Activated B cell treated with CpG ODN at 0.5 μM for 24 hours (primary cell): ENCODE data around the gene SCNM1. TPM values are rescaled to one million over a fixed set of nuclear protein-coding genes. Genes with fewer than 3 reads are reported as not detected.

ENCODE experiments used
- ATAC-seq: fragments of 200-7000 bp; cut with Tn5 transposase; one replicate; pipeline ENCODE4 v1.10.0; 2021; ENCODE audit warnings: low read depth, mild to moderate bottlenecking, moderate library complexity
- CTCF ChIA-PET: fragments of 350-600 bp; sonication (Branson Sonifier 250); formaldehyde crosslinking; loops from one replicate; lab custom pipeline; 2021; ENCODE audit warnings: antibody characterized with exemption; lab: Charles Lee
- POLR2A ChIA-PET: fragments of 350-600 bp; sonication (Branson Sonifier 250); formaldehyde crosslinking; loops from one replicate; lab custom pipeline; 2021; ENCODE audit warnings: antibody characterized with exemption; lab: Charles Lee
- DNase-seq: peaks from one replicate; pipeline ENCODE4 v3.0.0; 2022
- H3K27ac Mint-ChIP-seq: one replicate; pipeline ENCODE4 v1.8.0; 2020; ENCODE audit warnings: mixed read lengths
- H3K27me3 Mint-ChIP-seq: one replicate; pipeline ENCODE4 v1.8.0; 2021; ENCODE audit warnings: mixed read lengths
- H3K36me3 Mint-ChIP-seq: one replicate; pipeline ENCODE4 v1.8.0; 2021; ENCODE audit warnings: low read depth, mixed read lengths
- H3K4me1 Mint-ChIP-seq: one replicate; pipeline ENCODE4 v1.8.0; 2021; ENCODE audit warnings: mixed read lengths
- H3K4me3 Mint-ChIP-seq: one replicate; pipeline ENCODE4 v1.8.0; 2020; ENCODE audit warnings: mild to moderate bottlenecking, mixed read lengths
- H3K9me3 Mint-ChIP-seq: one replicate; pipeline ENCODE4 v1.8.0; 2020; ENCODE audit warnings: mixed read lengths
- intact Hi-C: fragments of 100-400 bp; cut with micrococcal nuclease; formaldehyde crosslinking; loops from one replicate; pipeline ENCODE4 v1.15.1; 2024
- total RNA-seq: library from RNA; stranded (reverse); gene quantifications from 2 replicates; pipeline ENCODE4 v1.2.3, GENCODE V29; 2022
- TF ChIP-seq, protein P1 (sequence below): fragments of 200-600 bp; IDR thresholded peaks from one replicate; pipeline ENCODE4 v1.8.0; 2022; ENCODE audit warnings: antibody characterized with exemption, mild to moderate bottlenecking

The SCNM1 gene, protein sequence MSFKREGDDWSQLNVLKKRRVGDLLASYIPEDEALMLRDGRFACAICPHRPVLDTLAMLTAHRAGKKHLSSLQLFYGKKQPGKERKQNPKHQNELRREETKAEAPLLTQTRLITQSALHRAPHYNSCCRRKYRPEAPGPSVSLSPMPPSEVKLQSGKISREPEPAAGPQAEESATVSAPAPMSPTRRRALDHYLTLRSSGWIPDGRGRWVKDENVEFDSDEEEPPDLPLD
- total RNA-seq = 52.8 and 58.2 TPM in 2 replicates

DNA sequence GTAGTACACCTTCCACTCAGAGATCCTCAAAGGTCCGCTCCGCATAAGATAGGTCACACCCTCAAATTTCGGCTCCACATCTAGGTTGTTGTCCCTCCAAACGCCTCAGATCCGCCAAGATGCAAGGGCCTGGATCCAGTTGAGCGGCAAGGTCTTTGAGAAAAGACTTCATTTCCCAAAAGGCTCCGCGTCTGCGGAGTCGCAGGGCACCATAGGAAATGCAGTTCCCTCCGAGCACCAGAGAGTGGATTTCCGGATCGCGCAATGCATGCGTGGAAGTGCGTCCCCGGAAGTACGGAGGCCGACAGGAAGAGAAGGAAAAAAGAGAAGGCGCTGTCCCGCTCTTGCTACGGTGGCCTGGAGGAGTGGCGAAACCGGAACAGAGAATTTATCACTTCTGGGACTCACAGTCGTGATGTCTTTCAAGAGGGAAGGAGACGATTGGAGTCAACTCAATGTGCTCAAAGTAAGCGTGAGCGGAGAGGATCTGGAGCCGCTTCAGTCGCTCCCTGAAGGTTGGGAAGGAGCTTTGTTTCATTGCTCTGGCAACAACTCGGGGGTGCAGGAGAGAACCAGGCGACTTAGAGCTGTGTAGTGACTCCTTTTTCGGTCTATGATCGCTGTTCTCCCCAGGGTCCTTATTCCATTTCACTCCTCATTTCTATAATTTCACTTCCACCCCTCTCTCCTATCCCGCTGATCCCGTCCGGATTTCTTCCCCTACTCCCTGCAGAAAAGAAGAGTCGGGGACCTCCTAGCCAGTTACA, at the start of gene SCNM1, which contains the start of gene LYSMD1:
Gene SCNM1, plus strand, starts transcription at position 407 of the 767 bp plus-strand sequence. Its CDS starts 9 bp downstream, at position 416.
Gene LYSMD1, minus strand, starts transcription at position 165 of the 767 bp plus-strand sequence. CDS start 644 bp downstream, outside the sequence.
- ChIA-PET POLR2A (interaction anchor here (0.6 to 2.5 kb wide), 10 partner anchors 9 to 802 kb away, joined by 3 to 22 read pairs (median 4); partner anchors contain the start of genes MLLT11, PSMD4, RPRD2 and TNFAIP8L2), CTCF (interaction anchor here (2.7 kb wide), 1 partner anchor 66 kb away, joined by 8 read pairs; no protein-coding TSS in a partner anchor)
- DNase-seq (peak; percentile 87), ATAC-seq (peak; percentile 96)
- H3K27ac Mint-ChIP-seq = peak within 1 kb of the TSS; percentile 89
- TF ChIP-seq, protein P1, sequence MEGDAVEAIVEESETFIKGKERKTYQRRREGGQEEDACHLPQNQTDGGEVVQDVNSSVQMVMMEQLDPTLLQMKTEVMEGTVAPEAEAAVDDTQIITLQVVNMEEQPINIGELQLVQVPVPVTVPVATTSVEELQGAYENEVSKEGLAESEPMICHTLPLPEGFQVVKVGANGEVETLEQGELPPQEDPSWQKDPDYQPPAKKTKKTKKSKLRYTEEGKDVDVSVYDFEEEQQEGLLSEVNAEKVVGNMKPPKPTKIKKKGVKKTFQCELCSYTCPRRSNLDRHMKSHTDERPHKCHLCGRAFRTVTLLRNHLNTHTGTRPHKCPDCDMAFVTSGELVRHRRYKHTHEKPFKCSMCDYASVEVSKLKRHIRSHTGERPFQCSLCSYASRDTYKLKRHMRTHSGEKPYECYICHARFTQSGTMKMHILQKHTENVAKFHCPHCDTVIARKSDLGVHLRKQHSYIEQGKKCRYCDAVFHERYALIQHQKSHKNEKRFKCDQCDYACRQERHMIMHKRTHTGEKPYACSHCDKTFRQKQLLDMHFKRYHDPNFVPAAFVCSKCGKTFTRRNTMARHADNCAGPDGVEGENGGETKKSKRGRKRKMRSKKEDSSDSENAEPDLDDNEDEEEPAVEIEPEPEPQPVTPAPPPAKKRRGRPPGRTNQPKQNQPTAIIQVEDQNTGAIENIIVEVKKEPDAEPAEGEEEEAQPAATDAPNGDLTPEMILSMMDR = no peak
- H3K36me3 Mint-ChIP-seq = peaks cover 53% of the 10 kb centered on the region
- intact Hi-C loops = loop anchor here (1.0 to 10.0 kb wide), 8 partner anchors 10 to 449 kb away; partner anchors contain the start of genes PIP5K1A, PSMD4, SEMA6C and SNX27
- H3K4me1 Mint-ChIP-seq = peaks cover 37% of the 10 kb centered on the region
- H3K4me3 Mint-ChIP-seq = peak within 1 kb of the TSS; percentile 92
- no peaks in the 10 kb centered on the region for H3K27me3 Mint-ChIP-seq
- H3K9me3 Mint-ChIP-seq = no peaks in the 10 kb centered on the region

DNA sequence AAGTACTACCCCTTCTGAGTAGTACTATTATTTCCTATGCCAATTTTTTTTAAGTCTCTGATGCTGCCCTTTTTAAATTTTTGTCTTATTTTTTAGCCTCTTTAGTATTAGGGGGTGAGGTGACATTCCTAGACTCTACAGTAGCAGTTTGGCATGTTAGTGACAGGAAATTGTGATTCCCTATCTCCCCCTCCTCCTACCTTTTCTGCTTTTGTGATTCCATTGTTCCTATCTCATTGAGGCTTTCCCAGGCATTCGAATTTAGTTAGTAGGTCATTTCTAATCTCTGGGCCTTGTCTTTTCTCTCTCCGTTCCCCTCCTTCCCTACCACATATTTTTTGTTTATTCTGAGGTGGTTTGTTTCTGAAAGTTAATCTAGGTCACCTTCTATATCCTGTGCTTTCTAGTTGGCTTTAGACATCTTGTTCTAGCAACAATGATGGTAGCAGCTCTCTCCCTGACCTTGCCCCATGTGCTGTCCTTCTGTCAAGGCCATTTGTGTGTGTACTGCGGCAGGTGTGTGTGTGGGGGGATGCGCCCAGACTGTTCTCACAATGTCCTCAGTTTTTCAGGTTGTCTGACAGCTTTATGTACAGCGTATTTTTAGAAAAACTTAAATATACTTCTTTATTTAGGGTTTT, 41.1 kb upstream of the SCNM1 start:
- no peaks in the 10 kb centered on the region for H3K9me3 Mint-ChIP-seq
- no peak for DNase-seq
- no peaks in the 10 kb centered on the region for H3K4me1 Mint-ChIP-seq
- H3K4me3 Mint-ChIP-seq = no peak overlapping the region
- TF ChIP-seq, protein P1 = no peak
- H3K27ac Mint-ChIP-seq = no peak overlapping the region
- ChIA-PET CTCF (no interaction called here), POLR2A (no interaction called here)
- H3K36me3 Mint-ChIP-seq = peaks cover 28% of the 10 kb centered on the region
- no peaks in the 10 kb centered on the region for H3K27me3 Mint-ChIP-seq
- no peak for ATAC-seq
- intact Hi-C loops = no loop called here

DNA sequence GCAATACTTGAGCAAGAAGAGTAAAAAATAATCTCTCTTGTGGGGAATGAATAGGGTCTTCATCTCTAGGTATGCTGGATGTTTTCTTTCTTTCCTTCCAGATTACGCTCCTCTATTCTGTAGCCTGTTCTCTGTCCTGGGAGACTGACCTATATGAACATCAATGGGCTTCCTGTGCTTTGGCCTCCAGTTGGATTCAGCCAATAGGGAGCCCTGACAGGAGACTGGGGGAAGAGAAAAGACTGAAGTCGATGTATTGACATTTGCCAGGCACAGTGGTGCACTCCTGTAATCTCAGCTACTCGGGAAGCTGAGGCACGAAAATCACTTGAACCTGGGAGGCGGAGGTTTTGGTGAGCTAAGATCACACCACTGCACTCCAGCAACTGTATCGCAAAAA, 37.1 kb upstream of the SCNM1 start:
- intact Hi-C loops = no loop called here
- TF ChIP-seq, protein P1 = no peak
- Mint-ChIP-seq H3K27ac (no peak overlapping the region), H3K9me3 (no peaks in the 10 kb centered on the region), H3K4me1 (peaks cover 12% of the 10 kb centered on the region), H3K36me3 (peaks cover 10% of the 10 kb centered on the region), H3K27me3 (no peaks in the 10 kb centered on the region), H3K4me3 (no peak overlapping the region)
- ChIA-PET CTCF (interaction anchor here (1.2 kb wide), 1 partner anchor 27 kb away, joined by 3 read pairs; no protein-coding TSS in a partner anchor), POLR2A (interaction anchor here (0.6 to 1.2 kb wide), 4 partner anchors 10 to 99 kb away, joined by 3 to 7 read pairs (median 6); no protein-coding TSS in a partner anchor)
- no peak for ATAC-seq
- DNase-seq = no peak

DNA sequence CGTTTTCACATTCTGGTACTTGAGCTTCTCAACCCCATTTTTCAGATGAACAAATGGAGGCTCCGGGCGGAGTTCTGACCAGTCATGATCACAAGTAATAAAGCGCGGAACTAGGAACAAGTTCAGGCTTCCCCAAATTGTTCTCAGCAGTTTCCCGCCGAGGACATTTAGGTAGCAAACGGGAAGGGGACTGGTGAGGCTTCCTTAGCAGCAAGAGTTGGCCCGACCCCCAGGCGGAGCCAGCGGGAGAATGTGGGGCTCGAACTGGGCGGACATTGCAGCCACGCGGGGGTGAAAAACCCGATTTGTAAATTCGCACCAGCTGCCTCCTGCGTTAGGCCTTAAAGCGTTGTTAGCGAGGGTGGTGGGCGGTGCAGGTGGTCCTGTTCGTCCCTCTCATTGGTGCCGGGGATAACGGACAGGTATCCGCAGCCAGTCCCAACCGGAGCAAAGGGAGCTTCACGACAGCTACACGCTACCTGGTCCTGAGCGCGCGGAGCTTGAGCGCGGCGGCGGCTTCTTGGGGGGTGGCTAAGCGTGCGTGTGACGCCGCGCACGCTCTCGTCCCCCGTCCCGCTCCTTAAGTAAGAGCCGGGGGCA, 34.9 kb upstream of the SCNM1 start:
- DNase-seq = peak; percentile 73
- Mint-ChIP-seq H3K27me3 (no peaks in the 10 kb centered on the region), H3K4me3 (peak overlapping the region; percentile 84), H3K9me3 (no peaks in the 10 kb centered on the region), H3K4me1 (peaks cover 12% of the 10 kb centered on the region), H3K36me3 (no peaks in the 10 kb centered on the region), H3K27ac (peak overlapping the region; percentile 89)
- peak; percentile 100 for ATAC-seq
- TF ChIP-seq, protein P1 = no peak
- ChIA-PET POLR2A (interaction anchor here (0.6 to 1.9 kb wide), 24 partner anchors 10 to 766 kb away, joined by 3 to 16 read pairs (median 5); partner anchors contain the start of genes C1orf56, LYSMD1, PSMD4 and SCNM1), CTCF (interaction anchor here (1.3 to 1.4 kb wide), 2 partner anchors 30 to 31 kb away, joined by 3 to 4 read pairs; no protein-coding TSS in a partner anchor)
- intact Hi-C loops = loop anchor here (1.0 to 2.0 kb wide), 3 partner anchors 15 to 60 kb away; partner anchors contain the start of genes GABPB2, LYSMD1 and SEMA6C
